GM19193 (cell line): ENCODE results near the gene CNGB1.

ENCODE experiments used
- POLR2A ChIP-seq: IDR thresholded peaks from 4 replicates; pipeline ENCODE4 v1.6.1; 2011; ENCODE audit not compliant: insufficient read depth, insufficient read length; ENCODE audit errors: extremely low read depth

Gene CNGB1

GRCh38 chr16:57888128-57888527 is 82.8 kb downstream of the CNGB1 start:
- TF ChIP-seq POLR2A, result no peak

GRCh38 chr16:57887711-57888110 is 83.2 kb downstream of the CNGB1 start:
- TF ChIP-seq POLR2A, result no peak

- TF ChIP-seq POLR2A, result no peak
Observed at GRCh38 chr16:57886427-57886826, 84.5 kb downstream of the CNGB1 start.

- no peak for TF ChIP-seq POLR2A
Observed at GRCh38 chr16:57884655-57885133, 86.2 kb downstream of the CNGB1 start.

- TF ChIP-seq POLR2A, result no peak
Observed at GRCh38 chr16:57883953-57884654, 86.8 kb downstream of the CNGB1 start.

GRCh38 chr16:57883480-57883879 is 87.4 kb downstream of the CNGB1 start:
- no peak for TF ChIP-seq POLR2A

- no peak for TF ChIP-seq POLR2A
Observed at GRCh38 chr16:57882792-57883191, 88.1 kb downstream of the CNGB1 start.

- TF ChIP-seq POLR2A, result no peak
Observed at GRCh38 chr16:57882206-57882605, 88.7 kb downstream of the CNGB1 start.

GRCh38 chr16:57878586-57878985 is 92.3 kb downstream of the CNGB1 start:
- TF ChIP-seq POLR2A, result no peak

- no peak for TF ChIP-seq POLR2A
Observed at GRCh38 chr16:57876210-57876609, 94.7 kb downstream of the CNGB1 start.

- TF ChIP-seq POLR2A, result no peak
Observed at GRCh38 chr16:57875347-57875746, 95.6 kb downstream of the CNGB1 start.

GRCh38 chr16:57873218-57873617 is 97.7 kb downstream of the CNGB1 start:
- TF ChIP-seq POLR2A, result no peak

GRCh38 chr16:57871456-57871855 is 99.5 kb downstream of the CNGB1 start:
- TF ChIP-seq POLR2A, result no peak

GRCh38 chr16:57870753-57871454 is 100.0 kb downstream of the CNGB1 start:
- TF ChIP-seq POLR2A, result no peak

- TF ChIP-seq POLR2A, result no peak
Observed at GRCh38 chr16:57868913-57869520, 101.9 kb downstream of the CNGB1 start.

GRCh38 chr16:57867000-57867561 is 103.8 kb downstream of the CNGB1 start:
- no peak for TF ChIP-seq POLR2A

- TF ChIP-seq POLR2A, result no peak
Observed at GRCh38 chr16:57866529-57866918, 104.4 kb downstream of the CNGB1 start.
